GM21390 (cell line): ENCODE results near the gene TACC3.
"Not testable (repeated sequence)": the region's sequence is repeated elsewhere in the genome, so short reads cannot be mapped to it uniquely, and the experiment has no call there.

Experiments
- ATAC-seq: cut with Tn5 transposase; IDR thresholded peaks from one replicate; pipeline ENCODE4 v1.9.1; 2021; ENCODE audit not compliant: unreplicated experiment

The TACC3 gene

GRCh38 chr4:1701671-1702070, 19.6 kb upstream of the TACC3 start:
- not testable (repeated sequence) for ATAC-seq

GRCh38 chr4:1703867-1704266, 17.5 kb upstream of the TACC3 start:
- no peak for ATAC-seq

GRCh38 chr4:1705732-1706131, 15.6 kb upstream of the TACC3 start:
- no peak for ATAC-seq

GRCh38 chr4:1706358-1706757, 15.0 kb upstream of the TACC3 start:
- ATAC-seq = no peak

- no peak for ATAC-seq
These were observed 12.7 kb upstream of the TACC3 start for GRCh38 chr4:1708581-1708980.

- ATAC-seq = no peak
These were observed 10.2 kb upstream of the TACC3 start for GRCh38 chr4:1711055-1711570.

GRCh38 chr4:1711571-1712215, 9.6 kb upstream of the TACC3 start:
- peak; percentile 11 for ATAC-seq

- ATAC-seq = peak; percentile 64
These were observed 8.9 kb upstream of the TACC3 start, which contains the start of gene SLBP for GRCh38 chr4:1712216-1713002. TSS of gene SLBP (minus strand) at chr4:1712319. CDS start at chr4:1712188, 131 bp downstream.

GRCh38 chr4:1713003-1713851, 8.1 kb upstream of the TACC3 start:
- no peak for ATAC-seq

- no peak for ATAC-seq
These were observed 6.9 kb upstream of the TACC3 start for GRCh38 chr4:1714303-1715001.

GRCh38 chr4:1715002-1715758, 6.1 kb upstream of the TACC3 start:
- no peak for ATAC-seq

- ATAC-seq = no peak
These were observed 5.0 kb upstream of the TACC3 start for GRCh38 chr4:1716065-1716945.

GRCh38 chr4:1717129-1718094, 3.9 kb upstream of the TACC3 start:
- ATAC-seq = no peak

GRCh38 chr4:1718095-1718850, 3.0 kb upstream of the TACC3 start:
- ATAC-seq = no peak

GRCh38 chr4:1720163-1720983, 948 bp upstream of the TACC3 start:
- ATAC-seq = peak; percentile 26
